GDM1 (cell line): ENCODE results near the gene SLC16A10.

Source experiments
- DNase-seq: peaks from one replicate; lab custom pipeline; 2025; lab: John Stamatoyannopoulos, UW

The SLC16A10 gene

DNA sequence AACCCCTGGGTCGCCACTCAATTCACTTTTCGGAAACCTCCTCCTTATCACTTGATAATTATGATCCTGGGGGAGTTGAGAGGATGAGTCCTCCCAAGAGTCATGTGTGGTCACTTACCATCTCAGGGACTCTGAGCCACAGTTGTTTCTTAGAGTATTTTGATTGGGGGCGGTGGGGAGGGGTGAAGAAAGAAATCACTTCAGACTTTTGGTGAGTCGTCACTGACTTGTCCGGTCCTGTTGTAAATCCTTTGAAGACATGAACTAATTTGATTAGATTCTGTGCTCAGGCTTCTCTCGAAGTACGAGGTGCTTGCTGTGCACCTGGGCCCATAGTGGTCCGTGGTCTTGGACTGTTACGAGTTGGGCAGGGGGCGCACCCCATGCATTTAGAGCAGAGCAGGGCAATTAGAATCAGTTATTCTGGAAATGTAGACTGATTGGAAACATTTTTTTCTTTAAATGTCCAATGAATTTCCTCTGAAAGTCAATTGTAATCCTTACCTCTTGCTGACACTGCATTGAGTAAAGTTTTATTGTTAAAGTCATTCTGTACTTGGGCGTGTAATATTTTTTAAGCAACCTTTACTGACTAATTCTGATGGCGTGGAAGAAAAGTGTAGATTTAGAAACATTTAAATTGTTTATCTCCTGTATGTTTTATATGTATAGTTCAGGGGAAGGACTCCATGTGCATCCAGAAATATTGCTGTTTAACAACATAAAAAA lies 173.4 kb downstream of the SLC16A10 start:
- DNase-seq: no peak

DNA sequence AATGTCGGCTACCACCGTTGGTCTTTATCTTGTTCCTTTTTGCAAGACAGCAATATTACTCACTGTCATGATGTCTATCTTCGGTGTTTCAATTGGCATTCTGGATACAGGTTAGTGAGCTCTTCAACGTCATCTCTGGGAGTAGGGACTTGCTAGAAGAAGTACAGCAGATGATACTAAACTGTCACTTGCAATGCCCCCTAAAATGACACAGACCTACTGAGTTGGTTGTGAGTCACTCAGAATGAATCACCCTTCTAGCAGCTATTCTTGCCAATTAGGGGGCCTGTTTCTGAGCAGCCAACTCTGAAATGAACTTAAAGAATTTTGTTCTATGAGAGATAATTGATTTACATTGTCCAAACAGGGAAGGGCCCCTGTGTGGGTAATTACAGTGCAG lies 176.5 kb downstream of the SLC16A10 start:
- DNase-seq: no peak

DNA sequence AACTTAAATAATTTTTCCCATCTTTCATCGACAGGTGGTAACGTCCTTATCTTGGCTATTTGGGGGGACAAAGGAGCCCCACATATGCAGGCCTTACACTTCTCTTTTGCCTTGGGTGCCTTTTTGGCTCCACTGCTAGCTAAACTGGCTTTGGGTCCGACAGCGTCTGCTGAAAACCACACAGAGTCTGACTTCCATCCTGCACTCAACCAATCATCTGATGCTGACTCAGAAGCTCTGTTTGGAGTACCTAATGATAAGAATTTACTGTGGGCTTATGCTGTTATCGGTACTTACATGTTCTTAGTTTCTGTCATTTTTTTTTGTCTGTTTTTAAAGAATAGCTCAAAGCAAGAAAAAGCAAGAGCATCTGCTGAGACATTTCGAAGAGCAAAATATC lies 178.5 kb downstream of the SLC16A10 start:
- DNase-seq: no peak

DNA sequence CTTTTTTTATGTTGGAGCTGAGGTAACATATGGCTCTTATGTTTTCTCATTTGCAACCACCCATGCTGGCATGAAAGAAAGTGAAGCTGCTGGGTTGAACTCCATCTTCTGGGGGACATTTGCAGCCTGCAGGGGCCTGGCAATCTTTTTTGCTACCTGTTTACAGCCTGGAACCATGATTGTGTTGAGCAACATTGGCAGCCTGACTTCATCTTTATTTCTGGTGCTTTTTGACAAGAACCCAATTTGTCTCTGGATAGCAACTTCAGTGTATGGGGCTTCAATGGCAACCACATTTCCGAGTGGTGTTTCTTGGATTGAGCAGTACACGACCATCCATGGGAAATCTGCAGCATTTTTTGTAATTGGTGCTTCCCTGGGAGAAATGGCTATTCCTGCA lies 179.0 kb downstream of the SLC16A10 start:
- no peak for DNase-seq

DNA sequence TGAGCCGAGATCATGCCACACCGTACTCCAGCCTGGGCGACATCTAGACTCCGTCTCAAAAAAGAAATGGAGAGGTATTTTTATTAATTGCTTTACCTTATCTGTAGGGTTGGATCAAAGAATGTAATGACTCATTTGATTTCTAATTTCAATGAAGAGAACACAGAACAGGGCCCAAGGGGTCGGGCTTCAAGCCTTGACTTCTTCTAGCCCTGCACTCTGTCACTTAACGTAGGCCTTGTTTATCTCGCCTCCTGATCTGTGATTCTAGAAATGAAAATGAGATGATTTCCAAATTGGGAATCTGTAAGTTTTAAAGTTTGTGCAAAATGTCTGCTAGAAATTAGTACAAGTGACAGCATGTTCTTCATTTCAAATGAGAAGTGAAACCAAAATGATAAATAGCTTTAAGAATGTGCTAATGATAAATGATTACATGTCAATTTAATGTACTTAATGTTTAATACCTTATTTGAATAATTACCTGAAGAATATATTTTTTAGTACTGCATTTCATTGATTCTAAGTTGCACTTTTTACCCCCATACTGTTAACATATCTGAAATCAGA lies 180.5 kb downstream of the SLC16A10 start:
- DNase-seq: no peak

DNA sequence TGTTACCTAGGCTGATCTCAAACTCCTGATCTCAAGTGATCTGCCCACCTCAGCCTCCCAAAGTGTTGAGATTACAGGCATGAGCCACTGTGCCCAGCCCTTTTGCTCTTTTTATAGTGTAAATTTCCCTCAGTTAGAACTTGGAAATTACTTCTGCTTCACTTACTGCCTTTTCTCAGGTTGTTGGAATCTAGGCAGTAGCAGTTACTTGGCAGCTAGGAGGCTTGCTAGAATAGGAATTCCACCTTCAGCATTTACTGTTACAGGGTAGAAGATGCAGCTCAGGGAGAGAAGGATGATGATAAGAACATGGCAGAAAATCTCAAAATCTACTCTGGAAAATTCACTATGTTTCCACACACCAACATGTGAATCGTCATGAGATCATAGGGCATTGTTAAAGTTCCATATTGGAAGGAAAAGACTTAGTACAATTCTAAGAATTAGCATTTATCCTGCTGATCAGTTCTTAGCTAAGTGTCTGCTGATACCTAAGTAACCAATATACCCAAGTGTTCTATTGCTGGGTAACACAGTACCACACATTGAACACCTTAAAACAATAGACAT lies 182.2 kb downstream of the SLC16A10 start:
- DNase-seq: no peak

DNA sequence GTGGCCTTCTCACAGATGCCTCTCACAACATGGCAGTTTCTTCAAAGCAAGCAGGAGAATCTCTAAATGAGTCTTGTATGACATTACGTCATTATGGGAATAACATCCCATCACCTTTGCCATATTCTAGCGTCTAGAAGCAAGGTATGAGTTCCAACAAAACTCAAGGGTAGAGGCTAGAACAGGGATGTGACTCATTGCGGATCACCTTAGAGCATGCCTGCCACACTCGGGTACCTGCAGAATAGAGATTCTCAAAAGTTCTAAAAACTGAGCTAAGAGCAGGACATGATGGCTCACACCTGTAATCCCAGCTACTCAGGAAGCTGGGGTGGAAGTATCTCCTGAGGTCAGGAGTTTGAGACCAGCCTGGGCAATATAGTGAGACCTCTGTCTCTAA lies 182.8 kb downstream of the SLC16A10 start:
- DNase-seq: no peak

DNA sequence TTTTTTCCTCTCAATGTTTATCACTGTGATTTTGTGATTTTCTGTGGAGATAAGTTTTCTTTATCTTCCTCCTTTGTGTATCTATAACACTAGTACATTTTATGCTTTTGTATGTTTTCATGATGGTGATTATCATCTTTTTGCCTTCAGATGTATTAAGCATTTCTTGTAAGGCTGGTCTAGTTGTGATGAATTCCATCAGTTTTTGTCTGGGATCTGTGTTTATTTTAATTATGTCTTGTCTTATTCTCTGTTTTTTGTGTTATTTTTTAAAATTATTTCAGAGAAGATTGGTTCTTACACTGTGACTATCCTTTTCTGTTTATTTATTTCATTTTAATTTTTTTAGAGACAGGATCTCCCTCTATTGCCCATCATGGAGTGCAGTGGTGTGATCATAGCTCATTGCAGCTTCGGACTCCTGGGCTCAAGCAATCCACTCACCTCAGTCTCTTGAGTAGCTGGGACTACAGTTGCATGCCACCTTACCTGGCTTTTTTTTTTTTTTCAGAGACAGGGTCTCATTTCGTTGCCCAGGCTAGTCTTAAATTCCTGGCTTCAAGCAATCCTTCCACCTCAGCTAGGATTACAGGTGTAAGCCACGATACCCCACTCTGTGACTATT lies 187.4 kb downstream of the SLC16A10 start:
- no peak for DNase-seq

DNA sequence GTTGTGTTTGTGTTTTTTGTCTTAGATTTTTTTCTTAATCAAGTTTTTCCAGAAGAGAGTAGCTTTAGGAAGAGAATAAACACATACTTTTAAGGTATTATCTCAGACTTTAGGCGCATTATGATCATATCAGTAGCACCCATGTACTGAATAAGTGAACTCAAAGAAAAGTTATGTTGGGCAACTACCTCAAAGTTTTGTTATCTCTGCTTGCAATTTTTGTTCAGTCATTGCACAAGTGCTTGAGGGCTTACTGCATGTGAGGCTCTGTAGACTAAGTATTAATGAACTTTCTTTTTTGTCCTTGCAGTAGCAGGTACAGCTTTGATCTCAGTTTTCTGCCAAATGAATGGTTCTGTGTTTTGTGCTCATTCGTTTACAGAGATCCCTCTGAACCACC lies 189.0 kb downstream of the SLC16A10 start:
- DNase-seq: no peak

DNA sequence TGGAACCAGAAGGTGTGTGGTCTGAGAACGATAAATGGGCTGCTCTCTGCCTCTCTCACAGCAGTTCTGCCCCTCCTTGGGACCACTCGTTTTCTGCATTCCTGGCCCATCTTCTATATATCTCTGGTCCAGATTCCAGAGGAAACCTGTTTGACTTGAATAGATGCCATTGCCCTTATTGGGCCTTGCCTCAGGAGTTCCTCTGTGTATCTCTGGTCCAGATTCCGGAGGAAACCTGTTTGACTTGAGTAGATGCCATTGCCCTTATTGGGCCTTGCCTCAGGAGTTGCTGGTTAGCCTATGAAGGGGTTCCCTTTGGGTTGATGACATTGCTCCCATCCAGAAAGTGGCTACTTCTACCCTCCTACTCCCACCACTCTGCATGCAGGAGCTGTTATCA lies 189.4 kb downstream of the SLC16A10 start:
- DNase-seq: no peak

DNA sequence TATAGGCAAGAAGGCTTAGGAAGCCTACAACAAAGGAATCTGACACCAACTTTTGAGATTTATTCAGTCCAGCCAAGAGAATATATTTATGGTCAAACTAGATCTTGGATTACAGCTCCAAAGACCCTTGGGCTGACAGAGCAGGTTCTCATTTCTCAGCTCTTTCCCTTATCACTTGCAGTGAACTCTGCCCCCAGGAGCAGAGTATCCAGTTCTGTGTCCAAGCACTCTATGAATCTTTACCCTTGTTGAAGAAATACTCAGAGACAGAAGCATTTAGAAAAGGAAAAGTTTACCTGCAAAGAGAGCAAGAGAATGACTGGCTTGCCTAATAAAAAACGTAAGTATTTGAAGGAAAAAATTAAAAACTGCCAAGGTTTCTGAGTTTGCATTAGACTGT lies 190.5 kb downstream of the SLC16A10 start:
- DNase-seq: no peak

DNA sequence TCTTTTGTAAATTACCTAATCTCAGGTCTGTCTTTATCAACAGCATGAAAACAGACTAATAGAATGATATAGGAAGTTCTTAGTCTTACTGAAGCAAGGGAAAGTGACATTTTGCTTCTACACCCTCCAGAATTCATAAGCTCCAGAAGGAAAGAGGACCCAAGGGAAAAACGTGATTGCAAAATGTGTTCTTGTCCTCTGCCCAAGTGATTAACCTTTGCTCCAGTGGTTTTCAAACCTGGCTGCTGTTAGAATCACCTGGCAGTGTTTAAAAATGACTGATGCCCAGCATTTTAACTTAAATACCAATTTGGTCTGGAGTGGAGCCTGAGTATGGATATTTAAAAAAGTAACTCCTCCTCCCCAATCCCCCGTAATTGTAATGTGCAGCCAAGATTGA lies 191.4 kb downstream of the SLC16A10 start:
- DNase-seq: no peak

DNA sequence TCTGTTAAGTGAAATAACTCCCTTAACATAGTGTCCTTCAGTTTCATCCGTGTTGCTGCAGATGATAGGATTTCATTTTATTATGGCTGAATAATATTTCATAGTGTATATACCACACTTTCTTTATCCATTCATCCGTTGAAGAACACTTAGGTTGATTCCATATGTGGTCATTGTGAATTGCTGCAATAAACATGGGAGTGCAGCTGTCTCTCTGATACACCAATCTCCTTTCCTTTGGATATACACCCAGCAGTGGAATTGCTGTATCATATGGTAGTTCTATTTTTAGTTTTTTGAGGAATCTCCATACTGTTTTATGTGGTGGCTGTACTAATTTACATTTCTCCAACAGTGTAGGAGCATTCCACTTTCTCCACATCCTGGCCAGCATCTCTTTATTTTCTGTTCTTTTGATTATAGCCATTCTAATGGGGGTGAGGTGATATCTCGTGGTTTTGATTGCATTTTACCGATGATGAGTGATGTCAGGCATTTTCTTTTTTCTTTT lies 193.2 kb downstream of the SLC16A10 start:
- no peak for DNase-seq
